Tibial nerve (tissue), 4 donors: ENCODE data around the gene ALK. TPM values are rescaled to one million over a fixed set of nuclear protein-coding genes. Genes with fewer than 3 reads are reported as not detected.

Experiments used
- DNase-seq, 2 donors: peaks; one replicate each; pipeline ENCODE4 v3.0.0-alpha.2; 2019; ENCODE audit warnings: low spot score in 2 of 2
- H3K27ac ChIP-seq, 4 donors: fragments of 200-600 bp; sonication (generic) in 3 of 4; one replicate each; pipeline ENCODE4 v1.5.1; 2017 to 2019; ENCODE audit warnings: mild to moderate bottlenecking in 1 of 4
- H3K27me3 ChIP-seq, 2 donors: fragments of 200-600 bp; sonication (generic) in 1 of 2; one replicate each; pipeline versions ENCODE4 v1.5.1 to v1.6.0; 2017 to 2019
- H3K36me3 ChIP-seq, 3 donors: fragments of 200-600 bp; sonication (generic); one replicate each; pipeline ENCODE4 v1.5.1; 2018 to 2019
- H3K4me1 ChIP-seq, 4 donors: fragments of 200-600 bp; sonication (generic) in 3 of 4; one replicate each; pipeline ENCODE4 v1.5.1; 2017 to 2019
- H3K4me3 ChIP-seq, 4 donors: fragments of 200-600 bp; sonication (generic) in 3 of 4; one replicate each; pipeline ENCODE4 v1.5.1; 2017 to 2019; ENCODE audit warnings: mild to moderate bottlenecking in 1 of 4, moderate library complexity in 1 of 4
- H3K9me3 ChIP-seq, 4 donors: fragments of 200-600 bp; sonication (generic) in 3 of 4; one replicate each; pipeline ENCODE4 v1.5.1; 2017 to 2019
- EP300 ChIP-seq, 2 donors: sonication (generic); formaldehyde crosslinking; IDR thresholded peaks; one replicate each; pipeline ENCODE4 v1.6.1; 2017; ENCODE audit warnings: antibody characterized with exemption in 2 of 2, mild to moderate bottlenecking in 1 of 2
- POLR2A ChIP-seq, 2 donors: fragments of 450-650 bp; IDR thresholded peaks; one replicate each; pipeline ENCODE4 v1.6.1; 2017; ENCODE audit warnings: antibody characterized with exemption in 2 of 2, mild to moderate bottlenecking in 2 of 2, moderate library complexity in 2 of 2
- WGBS, 2 donors: methylation state at CpG; one replicate each; pipeline ENCODE4 v1.1.5; 2018; 5-methylcytosine and 5-hydroxymethylcytosine counted together
- total RNA-seq, 4 donors: library from RNA; depleted of rRNA; stranded (reverse); fragments of >200 nt; gene quantifications; one replicate each; pipeline ENCODE4 v1.1.0, GENCODE V29; 2016
- TF ChIP-seq, protein P1 (sequence below), 5 experiments: fragments of 200-600 bp in 3 of 5; fragments of 450-650 bp in 2 of 5; sonication (generic) in 3 of 5; IDR thresholded peaks; one replicate each; pipeline ENCODE4 v1.5.1; 2016 to 2019; ENCODE audit warnings: antibody characterized with exemption in 5 of 5, mild to moderate bottlenecking in 3 of 5, moderate library complexity in 2 of 5

ALK gene
- total RNA-seq, 4 donors from 2014 or later: 0.39 to 4.8 (median 0.66) TPM

DNA sequence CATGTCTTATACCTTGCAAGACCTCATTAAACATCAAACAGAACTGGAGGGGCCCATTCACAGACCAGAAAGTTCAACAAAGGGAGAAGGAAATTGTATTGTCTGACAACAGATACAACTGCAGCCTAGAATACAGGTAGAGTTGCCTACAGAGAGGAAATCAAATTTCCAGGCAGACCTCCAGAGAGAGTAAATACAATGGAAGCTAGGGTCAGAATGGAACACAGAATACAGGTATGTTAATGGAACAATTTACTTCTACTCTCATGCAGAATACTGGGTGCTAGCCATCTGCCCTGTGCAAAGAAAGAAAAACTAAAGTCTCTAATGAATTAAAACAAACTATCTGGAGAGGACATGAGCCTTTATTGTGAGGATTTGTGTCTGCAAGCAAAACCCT, 31.6 kb upstream of the ALK start:
- Histone ChIP-seq H3K4me3 (no peak overlapping the region), H3K27me3 (no peaks in the 10 kb centered on the region), H3K27ac (no peak overlapping the region), H3K36me3 (no peaks in the 10 kb centered on the region), H3K4me1 (peaks cover 0 to 7% (median 0%) of the 10 kb centered on the region in 4 donors), H3K9me3 (no peaks in the 10 kb centered on the region)
- no peak for TF ChIP-seq POLR2A (IDR thresholded peaks at IDR 0.05)
- TF ChIP-seq, protein P1, sequence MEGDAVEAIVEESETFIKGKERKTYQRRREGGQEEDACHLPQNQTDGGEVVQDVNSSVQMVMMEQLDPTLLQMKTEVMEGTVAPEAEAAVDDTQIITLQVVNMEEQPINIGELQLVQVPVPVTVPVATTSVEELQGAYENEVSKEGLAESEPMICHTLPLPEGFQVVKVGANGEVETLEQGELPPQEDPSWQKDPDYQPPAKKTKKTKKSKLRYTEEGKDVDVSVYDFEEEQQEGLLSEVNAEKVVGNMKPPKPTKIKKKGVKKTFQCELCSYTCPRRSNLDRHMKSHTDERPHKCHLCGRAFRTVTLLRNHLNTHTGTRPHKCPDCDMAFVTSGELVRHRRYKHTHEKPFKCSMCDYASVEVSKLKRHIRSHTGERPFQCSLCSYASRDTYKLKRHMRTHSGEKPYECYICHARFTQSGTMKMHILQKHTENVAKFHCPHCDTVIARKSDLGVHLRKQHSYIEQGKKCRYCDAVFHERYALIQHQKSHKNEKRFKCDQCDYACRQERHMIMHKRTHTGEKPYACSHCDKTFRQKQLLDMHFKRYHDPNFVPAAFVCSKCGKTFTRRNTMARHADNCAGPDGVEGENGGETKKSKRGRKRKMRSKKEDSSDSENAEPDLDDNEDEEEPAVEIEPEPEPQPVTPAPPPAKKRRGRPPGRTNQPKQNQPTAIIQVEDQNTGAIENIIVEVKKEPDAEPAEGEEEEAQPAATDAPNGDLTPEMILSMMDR (IDR thresholded peaks at IDR 0.05): no peak
- TF ChIP-seq EP300 (IDR thresholded peaks at IDR 0.05): no peak
- DNase-seq: no peak

GRCh38 chr2:29951576-29951975, 30.2 kb upstream of the ALK start:
- H3K27ac ChIP-seq: no peak overlapping the region
- DNase-seq: no peak
- H3K36me3 ChIP-seq: no peaks in the 10 kb centered on the region
- 34 to 35% methylated on average over 1 of the region's 1 CpG for WGBS, 2 donors
- no peaks in the 10 kb centered on the region for H3K27me3 ChIP-seq
- H3K4me3 ChIP-seq: no peak overlapping the region
- H3K4me1 ChIP-seq: peaks cover 0 to 7% (median 0%) of the 10 kb centered on the region in 4 donors
- no peaks in the 10 kb centered on the region for H3K9me3 ChIP-seq
- TF ChIP-seq POLR2A (IDR thresholded peaks at IDR 0.05) (no peak), EP300 (IDR thresholded peaks at IDR 0.05) (no peak)
- TF ChIP-seq, protein P1 (IDR thresholded peaks at IDR 0.05): no peak

GRCh38 chr2:29950481-29950880, 29.1 kb upstream of the ALK start:
- TF ChIP-seq, protein P1 (IDR thresholded peaks at IDR 0.05): no peak
- no peak for TF ChIP-seq EP300 (IDR thresholded peaks at IDR 0.05)
- WGBS, 2 donors: 62 to 76% methylated on average over 3 of the region's 3 CpGs
- Histone ChIP-seq H3K4me1 (peaks cover 0 to 7% (median 0%) of the 10 kb centered on the region in 4 donors), H3K9me3 (no peaks in the 10 kb centered on the region), H3K36me3 (no peaks in the 10 kb centered on the region), H3K4me3 (no peak overlapping the region), H3K27ac (no peak overlapping the region), H3K27me3 (no peaks in the 10 kb centered on the region)
- no peak for DNase-seq

GRCh38 chr2:29949042-29949441, 27.7 kb upstream of the ALK start:
- Histone ChIP-seq H3K4me3 (no peak overlapping the region), H3K27me3 (no peaks in the 10 kb centered on the region), H3K27ac (no peak overlapping the region), H3K9me3 (no peaks in the 10 kb centered on the region), H3K4me1 (peaks cover 0 to 6% (median 0%) of the 10 kb centered on the region in 4 donors), H3K36me3 (no peaks in the 10 kb centered on the region)
- no peak for TF ChIP-seq EP300 (IDR thresholded peaks at IDR 0.05)
- no peak for DNase-seq
- WGBS, 2 donors: 90 to 93% methylated on average over 3 of the region's 3 CpGs

GRCh38 chr2:29946505-29946904, 25.1 kb upstream of the ALK start:
- DNase-seq: no peak
- Histone ChIP-seq H3K27me3 (no peaks in the 10 kb centered on the region), H3K4me3 (no peak overlapping the region), H3K27ac (no peak overlapping the region), H3K4me1 (no peaks in the 10 kb centered on the region), H3K9me3 (no peaks in the 10 kb centered on the region), H3K36me3 (no peaks in the 10 kb centered on the region)
- WGBS, 2 donors: 67 to 83% methylated on average over 5 of the region's 5 CpGs
- TF ChIP-seq POLR2A (IDR thresholded peaks at IDR 0.05) (no peak), EP300 (IDR thresholded peaks at IDR 0.05) (no peak)
- TF ChIP-seq, protein P1 (IDR thresholded peaks at IDR 0.05): no peak

- no peaks in the 10 kb centered on the region for H3K27me3 ChIP-seq
- no peak for DNase-seq
- WGBS, 2 donors: 63 to 84% methylated on average over 3 of the region's 3 CpGs
- H3K9me3 ChIP-seq: no peaks in the 10 kb centered on the region
- TF ChIP-seq POLR2A (IDR thresholded peaks at IDR 0.05) (no peak), EP300 (IDR thresholded peaks at IDR 0.05) (no peak)
- TF ChIP-seq, protein P1 (IDR thresholded peaks at IDR 0.05): no peak
- peaks cover 0 to 14% (median 0%) of the 10 kb centered on the region in 4 donors for H3K4me1 ChIP-seq
- no peak overlapping the region for H3K27ac ChIP-seq
- no peak overlapping the region for H3K4me3 ChIP-seq
- no peaks in the 10 kb centered on the region for H3K36me3 ChIP-seq
Observed at GRCh38 chr2:29942711-29943110, 21.3 kb upstream of the ALK start.
